ENCODE data around the gene TCF12.
A peak's percentile ranks its signal among the peaks of the same experiment; 100 is the strongest.

The TCF12 gene

GRCh38 chr15:57320631-57321220, 402.3 kb downstream of the TCF12 start:
- peak overlapping the region; percentile 43; the same call in 1 of the 2 replicates for H3K4me2 ChIP-seq (ENCODE audit: low read length)
- no peak overlapping the region for H3K4me3 ChIP-seq (ENCODE audit: low read depth, low read length, poor library complexity, severe bottlenecking)
- peaks cover 28% of the 10 kb centered on the region for H3K4me1 ChIP-seq (ENCODE audit: insufficient read depth, low read length, severe bottlenecking)
- H3K9me2 ChIP-seq (ENCODE audit: low read depth, low read length), result no peaks in the 10 kb centered on the region
- TF ChIP-seq EZH2 (IDR thresholded peaks at IDR 0.05; ENCODE audit: borderline replicate concordance, low read length), result no peak
- TF ChIP-seq, protein P1, sequence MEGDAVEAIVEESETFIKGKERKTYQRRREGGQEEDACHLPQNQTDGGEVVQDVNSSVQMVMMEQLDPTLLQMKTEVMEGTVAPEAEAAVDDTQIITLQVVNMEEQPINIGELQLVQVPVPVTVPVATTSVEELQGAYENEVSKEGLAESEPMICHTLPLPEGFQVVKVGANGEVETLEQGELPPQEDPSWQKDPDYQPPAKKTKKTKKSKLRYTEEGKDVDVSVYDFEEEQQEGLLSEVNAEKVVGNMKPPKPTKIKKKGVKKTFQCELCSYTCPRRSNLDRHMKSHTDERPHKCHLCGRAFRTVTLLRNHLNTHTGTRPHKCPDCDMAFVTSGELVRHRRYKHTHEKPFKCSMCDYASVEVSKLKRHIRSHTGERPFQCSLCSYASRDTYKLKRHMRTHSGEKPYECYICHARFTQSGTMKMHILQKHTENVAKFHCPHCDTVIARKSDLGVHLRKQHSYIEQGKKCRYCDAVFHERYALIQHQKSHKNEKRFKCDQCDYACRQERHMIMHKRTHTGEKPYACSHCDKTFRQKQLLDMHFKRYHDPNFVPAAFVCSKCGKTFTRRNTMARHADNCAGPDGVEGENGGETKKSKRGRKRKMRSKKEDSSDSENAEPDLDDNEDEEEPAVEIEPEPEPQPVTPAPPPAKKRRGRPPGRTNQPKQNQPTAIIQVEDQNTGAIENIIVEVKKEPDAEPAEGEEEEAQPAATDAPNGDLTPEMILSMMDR (IDR thresholded peaks at IDR 0.05; ENCODE audit: low read length), result no peak
- no peaks in the 10 kb centered on the region for H4K20me1 ChIP-seq (ENCODE audit: insufficient read depth, low read length)
- H3K79me2 ChIP-seq (ENCODE audit: insufficient read depth, low read length), result no peaks in the 10 kb centered on the region
- no peaks in the 10 kb centered on the region for H3F3A ChIP-seq (ENCODE audit: insufficient read depth, low read length)
- H2AFZ ChIP-seq (ENCODE audit: low read length), result peak overlapping the region; percentile 92; the same call in 1 of the 2 replicates
- peak overlapping the region; percentile 56 for H3K27ac ChIP-seq (ENCODE audit: low read depth, low read length, poor library complexity, severe bottlenecking)
- no peaks in the 10 kb centered on the region for H3K27me3 ChIP-seq (ENCODE audit: insufficient read depth, low read length)
- H3K9me3 ChIP-seq (ENCODE audit: low read length), result no peaks in the 10 kb centered on the region
- H3K9ac ChIP-seq (ENCODE audit: low read length), result peak overlapping the region; percentile 34; the same call in 1 of the 2 replicates
- H3K36me3 ChIP-seq (ENCODE audit: insufficient read depth, low read length), result no peaks in the 10 kb centered on the region

DNA sequence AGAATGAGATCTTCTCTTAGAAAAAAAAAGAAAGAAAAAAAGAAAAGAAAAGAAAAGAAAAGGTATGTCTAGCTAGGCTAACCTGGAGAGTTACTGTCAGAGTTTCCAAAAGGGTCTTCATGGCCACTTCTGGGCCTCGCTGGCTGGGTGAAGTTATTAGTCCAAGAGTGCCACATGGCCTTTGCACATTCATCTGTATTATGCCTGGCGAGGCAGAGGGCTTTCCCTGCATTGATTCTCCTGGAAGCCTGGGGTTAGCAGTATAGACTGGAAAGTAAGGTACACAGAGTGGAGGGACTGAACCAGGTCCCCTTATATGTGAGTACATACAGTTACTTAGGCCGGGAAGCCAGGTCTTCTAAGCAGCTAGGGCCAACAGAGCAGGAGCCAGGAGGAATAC, 403.0 kb downstream of the TCF12 start:
- Histone ChIP-seq H3K4me1 (ENCODE audit: insufficient read depth, low read length, severe bottlenecking) (peaks cover 28% of the 10 kb centered on the region), H2AFZ (ENCODE audit: low read length) (no peak overlapping the region), H3K27ac (ENCODE audit: low read depth, low read length, poor library complexity, severe bottlenecking) (peak overlapping the region; percentile 56), H3K4me2 (ENCODE audit: low read length) (no peak overlapping the region), H3K27me3 (ENCODE audit: insufficient read depth, low read length) (no peaks in the 10 kb centered on the region), H3K36me3 (ENCODE audit: insufficient read depth, low read length) (no peaks in the 10 kb centered on the region), H3K9me3 (ENCODE audit: low read length) (no peaks in the 10 kb centered on the region), H3K4me3 (ENCODE audit: low read depth, low read length, poor library complexity, severe bottlenecking) (no peak overlapping the region), H3K9ac (ENCODE audit: low read length) (no peak overlapping the region), H3F3A (ENCODE audit: insufficient read depth, low read length) (no peaks in the 10 kb centered on the region), H3K9me2 (ENCODE audit: low read depth, low read length) (no peaks in the 10 kb centered on the region), H3K79me2 (ENCODE audit: insufficient read depth, low read length) (no peaks in the 10 kb centered on the region), H4K20me1 (ENCODE audit: insufficient read depth, low read length) (no peaks in the 10 kb centered on the region)
- TF ChIP-seq EZH2 (IDR thresholded peaks at IDR 0.05; ENCODE audit: borderline replicate concordance, low read length), result no peak
- TF ChIP-seq, protein P1 (IDR thresholded peaks at IDR 0.05; ENCODE audit: low read length), result no peak

GRCh38 chr15:57321973-57322601, 403.6 kb downstream of the TCF12 start:
- no peak overlapping the region for H2AFZ ChIP-seq (ENCODE audit: low read length)
- no peaks in the 10 kb centered on the region for H3K9me3 ChIP-seq (ENCODE audit: low read length)
- no peak overlapping the region for H3K27ac ChIP-seq (ENCODE audit: low read depth, low read length, poor library complexity, severe bottlenecking)
- H3K4me1 ChIP-seq (ENCODE audit: insufficient read depth, low read length, severe bottlenecking), result peaks cover 28% of the 10 kb centered on the region
- no peak for TF ChIP-seq EZH2 (IDR thresholded peaks at IDR 0.05; ENCODE audit: borderline replicate concordance, low read length)
- TF ChIP-seq, protein P1 (IDR thresholded peaks at IDR 0.05; ENCODE audit: low read length), result no peak
- H3K27me3 ChIP-seq (ENCODE audit: insufficient read depth, low read length), result no peaks in the 10 kb centered on the region
- no peaks in the 10 kb centered on the region for H4K20me1 ChIP-seq (ENCODE audit: insufficient read depth, low read length)
- no peaks in the 10 kb centered on the region for H3K79me2 ChIP-seq (ENCODE audit: insufficient read depth, low read length)
- H3K36me3 ChIP-seq (ENCODE audit: insufficient read depth, low read length), result no peaks in the 10 kb centered on the region
- H3K9me2 ChIP-seq (ENCODE audit: low read depth, low read length), result no peaks in the 10 kb centered on the region
- no peak overlapping the region for H3K4me2 ChIP-seq (ENCODE audit: low read length)
- no peak overlapping the region for H3K9ac ChIP-seq (ENCODE audit: low read length)
- no peaks in the 10 kb centered on the region for H3F3A ChIP-seq (ENCODE audit: insufficient read depth, low read length)
- no peak overlapping the region for H3K4me3 ChIP-seq (ENCODE audit: low read depth, low read length, poor library complexity, severe bottlenecking)
